Thoracic aorta (tissue), 2 donors: Measurements from ENCODE around the gene EFS. TPM values are rescaled to one million over a fixed set of nuclear protein-coding genes. Genes with fewer than 3 reads are reported as not detected.
"Not testable (repeated sequence)": the region's sequence is repeated elsewhere in the genome, so short reads cannot be mapped to it uniquely, and the experiment has no call there.

ENCODE experiments used
- ATAC-seq: fragments of 150-250 bp; one replicate; pipeline ENCODE4 v1.8.0; 2017; ENCODE audit warnings: low read depth; ENCODE audit not compliant: insufficient number of reproducible peaks, low FRiP score
- DNase-seq: peaks from one replicate; pipeline ENCODE4 v3.0.0-alpha.2; 2020; ENCODE audit warnings: low spot score
- H3K27ac ChIP-seq, 2 donors: fragments of 200-600 bp; sonication (generic); 1 replicate in 1 of 2; 2 replicates in 1 of 2; pipeline ENCODE4 v1.5.1; 2016; ENCODE audit warnings: mild to moderate bottlenecking in 2 of 2, moderate library complexity in 2 of 2
- H3K27me3 ChIP-seq: fragments of 200-600 bp; sonication (generic); replicated peaks from 2 replicates; pipeline ENCODE4 v1.6.0; 2016; ENCODE audit warnings: mild to moderate bottlenecking; ENCODE audit not compliant: insufficient read depth
- H3K36me3 ChIP-seq: fragments of 200-600 bp; sonication (generic); one replicate; pipeline ENCODE4 v1.5.1; 2016
- H3K4me1 ChIP-seq, 2 donors: fragments of 200-600 bp; sonication (generic); 1 replicate in 1 of 2; 2 replicates in 1 of 2; pipeline versions ENCODE4 v1.5.1 to v1.6.0; 2016; ENCODE audit warnings: low read depth in 2 of 2, mild to moderate bottlenecking in 1 of 2; ENCODE audit not compliant: control insufficient read depth in 1 of 2
- H3K4me3 ChIP-seq: fragments of 200-600 bp; sonication (generic); 2 replicates; pipeline ENCODE4 v1.5.1; 2016; ENCODE audit warnings: mild to moderate bottlenecking
- H3K9me3 ChIP-seq: fragments of 200-600 bp; sonication (generic); 2 replicates; pipeline ENCODE4 v1.5.1; 2016
- total RNA-seq, 2 donors: library from RNA; depleted of rRNA; stranded (reverse); fragments of >200 nt; gene quantifications; one replicate each; pipeline versions ENCODE4 v1.1.0 to v1.2.3, GENCODE V29; 2016
- TF ChIP-seq, protein P1 (sequence below): fragments of 200-600 bp; sonication (generic); IDR thresholded peaks from one replicate; pipeline ENCODE4 v1.5.1; 2019; ENCODE audit warnings: antibody characterized with exemption

The EFS gene
- total RNA-seq, 2 donors from 2014 or later, result 23.3 to 38.2 TPM

DNA sequence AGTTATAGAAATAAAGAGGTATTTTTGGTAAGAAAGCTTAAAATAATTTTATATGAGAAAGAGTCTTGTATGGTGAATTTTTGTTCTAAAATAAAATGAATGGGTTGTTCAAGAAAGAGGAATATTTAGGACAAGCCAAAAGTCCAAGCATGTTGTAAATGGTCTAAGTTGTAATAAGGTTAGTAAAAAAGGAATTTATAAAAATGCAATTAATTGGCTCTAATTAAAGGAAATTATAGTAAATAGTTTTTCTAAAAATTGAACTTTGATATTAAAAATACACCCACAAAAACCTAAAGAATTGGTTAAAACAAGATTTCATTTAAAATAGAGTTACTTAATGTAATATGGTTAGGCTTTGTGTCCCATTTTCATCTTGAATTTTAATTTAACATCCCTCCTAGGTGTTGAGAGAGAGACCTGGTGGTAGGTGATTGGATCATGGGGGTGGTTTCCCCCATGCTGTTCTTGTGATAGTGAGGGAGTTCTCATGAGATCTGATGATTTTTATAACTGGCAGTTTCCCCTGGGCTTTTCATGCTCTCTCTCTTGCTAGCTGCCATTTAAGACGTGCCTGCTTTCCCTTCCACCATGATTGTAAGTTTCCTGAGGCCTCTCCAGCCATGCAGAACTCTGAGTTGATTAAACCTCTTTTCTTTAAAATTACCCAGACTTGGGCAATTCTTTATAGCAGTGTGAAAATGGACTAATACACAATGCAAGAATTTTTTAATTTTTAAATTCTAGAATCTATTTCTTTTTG lies 25.3 kb downstream of the EFS start:
- H3K27me3 ChIP-seq, result no peaks in the 10 kb centered on the region
- H3K9me3 ChIP-seq, result no peaks in the 10 kb centered on the region
- H3K4me1 ChIP-seq, result no peaks in the 10 kb centered on the region
- DNase-seq, result no peak
- no peak for ATAC-seq
- TF ChIP-seq, protein P1, sequence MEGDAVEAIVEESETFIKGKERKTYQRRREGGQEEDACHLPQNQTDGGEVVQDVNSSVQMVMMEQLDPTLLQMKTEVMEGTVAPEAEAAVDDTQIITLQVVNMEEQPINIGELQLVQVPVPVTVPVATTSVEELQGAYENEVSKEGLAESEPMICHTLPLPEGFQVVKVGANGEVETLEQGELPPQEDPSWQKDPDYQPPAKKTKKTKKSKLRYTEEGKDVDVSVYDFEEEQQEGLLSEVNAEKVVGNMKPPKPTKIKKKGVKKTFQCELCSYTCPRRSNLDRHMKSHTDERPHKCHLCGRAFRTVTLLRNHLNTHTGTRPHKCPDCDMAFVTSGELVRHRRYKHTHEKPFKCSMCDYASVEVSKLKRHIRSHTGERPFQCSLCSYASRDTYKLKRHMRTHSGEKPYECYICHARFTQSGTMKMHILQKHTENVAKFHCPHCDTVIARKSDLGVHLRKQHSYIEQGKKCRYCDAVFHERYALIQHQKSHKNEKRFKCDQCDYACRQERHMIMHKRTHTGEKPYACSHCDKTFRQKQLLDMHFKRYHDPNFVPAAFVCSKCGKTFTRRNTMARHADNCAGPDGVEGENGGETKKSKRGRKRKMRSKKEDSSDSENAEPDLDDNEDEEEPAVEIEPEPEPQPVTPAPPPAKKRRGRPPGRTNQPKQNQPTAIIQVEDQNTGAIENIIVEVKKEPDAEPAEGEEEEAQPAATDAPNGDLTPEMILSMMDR, result no peak
- H3K4me3 ChIP-seq, result no peak overlapping the region
- no peaks in the 10 kb centered on the region for H3K36me3 ChIP-seq
- H3K27ac ChIP-seq, result no peak overlapping the region

DNA sequence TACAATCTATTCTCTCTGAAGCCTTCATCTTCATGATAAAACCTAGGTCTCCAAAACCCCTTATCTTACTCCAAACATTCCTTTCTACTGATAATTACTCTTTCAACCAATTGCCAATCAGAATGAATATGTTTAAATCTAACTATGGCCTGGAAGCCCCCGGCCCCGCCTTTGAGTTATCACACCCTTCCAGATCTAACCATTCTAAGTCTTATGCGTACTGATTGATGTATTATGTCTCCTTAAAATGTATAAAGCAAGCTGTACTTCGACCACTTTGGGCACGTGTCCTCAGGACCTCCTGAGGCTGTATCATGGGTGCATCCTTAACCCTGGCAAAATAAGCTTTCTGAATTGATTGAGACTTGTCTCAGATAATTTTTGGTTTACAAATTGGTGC lies 29.3 kb downstream of the EFS start:
- Histone ChIP-seq H3K4me1 (no peaks in the 10 kb centered on the region), H3K9me3 (no peaks in the 10 kb centered on the region), H3K36me3 (no peaks in the 10 kb centered on the region), H3K27ac (no peak overlapping the region), H3K27me3 (no peaks in the 10 kb centered on the region), H3K4me3 (no peak overlapping the region)
- TF ChIP-seq, protein P1, result no peak
- DNase-seq (no peak), ATAC-seq (no peak)

DNA sequence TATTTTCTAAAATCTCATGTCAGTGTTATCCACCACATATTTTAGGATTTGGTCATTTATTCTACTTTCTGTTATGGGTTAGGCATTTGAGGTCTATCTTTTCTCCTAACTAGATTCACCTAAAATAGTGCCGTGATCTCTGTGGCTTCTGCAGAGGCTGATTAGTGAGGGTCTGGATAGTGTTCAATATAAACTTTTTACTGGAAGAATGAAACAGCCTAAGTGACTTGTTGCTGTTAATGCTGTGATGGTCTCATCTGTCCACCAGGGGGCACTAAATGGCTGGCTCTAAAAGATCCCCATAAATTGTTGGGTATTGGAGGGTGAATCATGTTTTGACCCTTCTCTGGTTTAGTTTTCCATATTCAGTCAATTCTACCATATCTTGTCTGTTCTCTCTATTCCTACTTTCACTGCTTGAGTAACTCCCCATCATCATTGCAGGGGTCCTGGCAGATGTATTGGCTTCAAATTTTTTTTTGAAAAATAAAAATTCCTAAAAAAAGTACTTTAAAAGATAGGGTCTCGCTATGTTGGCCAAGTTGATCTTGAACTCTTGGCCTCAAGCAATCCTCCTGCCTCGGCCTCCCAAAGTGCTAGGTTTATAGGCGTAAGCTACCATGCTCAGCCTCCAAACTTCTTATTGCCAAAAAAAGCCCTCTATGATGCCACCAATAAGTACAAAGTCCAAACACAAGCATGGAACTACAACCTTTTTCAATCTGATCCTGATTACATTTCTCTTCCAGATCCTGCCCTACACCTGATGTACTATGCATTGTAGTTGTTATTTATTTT lies 36.8 kb downstream of the EFS start:
- H3K27ac ChIP-seq, result no peak overlapping the region
- DNase-seq (no peak), ATAC-seq (peak; percentile 76)
- no peak overlapping the region for H3K4me3 ChIP-seq
- H3K36me3 ChIP-seq, result peaks cover 18% of the 10 kb centered on the region
- TF ChIP-seq, protein P1, result peak; percentile 85
- no peaks in the 10 kb centered on the region for H3K27me3 ChIP-seq
- H3K4me1 ChIP-seq, result peaks cover 0 to under 1% of the 10 kb centered on the region in 2 donors
- no peaks in the 10 kb centered on the region for H3K9me3 ChIP-seq

DNA sequence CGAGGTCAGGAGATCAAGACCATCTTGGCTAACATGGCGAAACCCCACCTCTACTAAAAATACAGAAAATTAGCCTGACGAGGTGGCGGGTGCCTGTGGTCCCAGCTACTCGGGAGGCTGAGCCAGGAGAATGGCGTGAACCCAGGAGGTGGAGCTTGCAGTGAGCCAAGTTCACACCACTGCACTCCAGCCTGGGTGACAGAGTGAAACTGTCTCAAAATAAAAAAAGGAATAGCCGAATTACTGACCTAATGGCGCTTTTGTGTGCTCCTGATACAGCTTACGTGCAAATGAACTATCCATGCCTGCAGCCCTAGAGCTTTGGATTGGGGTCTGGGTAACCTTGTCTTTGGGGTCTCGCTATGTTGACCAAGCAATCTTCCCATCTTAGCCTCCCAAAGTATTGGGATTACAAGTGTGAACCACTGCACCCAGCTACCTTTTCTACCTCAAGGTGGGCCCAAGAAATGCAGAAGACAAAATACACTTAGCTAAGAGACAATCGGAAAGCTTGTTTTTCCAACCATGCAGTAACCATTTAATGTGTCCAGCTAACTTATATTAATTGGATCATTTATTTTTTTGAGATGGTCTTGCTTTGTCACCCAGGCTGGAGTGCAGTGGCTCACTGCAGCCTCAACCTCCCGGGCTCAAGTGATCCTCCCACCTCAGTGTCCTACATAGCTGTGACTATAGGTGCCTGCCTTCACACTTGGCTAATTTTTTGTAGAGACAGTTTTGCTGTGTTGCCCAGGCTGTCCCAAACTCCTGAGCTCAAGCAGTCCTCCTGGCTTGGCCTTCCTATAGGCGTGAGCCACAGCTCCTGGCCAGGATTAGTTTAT lies 38.3 kb downstream of the EFS start:
- Histone ChIP-seq H3K9me3 (no peaks in the 10 kb centered on the region), H3K27me3 (no peaks in the 10 kb centered on the region), H3K27ac (no peak overlapping the region), H3K36me3 (peaks cover 19% of the 10 kb centered on the region), H3K4me3 (no peak overlapping the region), H3K4me1 (peaks cover 8 to 11% of the 10 kb centered on the region in 2 donors)
- DNase-seq (no peak), ATAC-seq (no peak)
- TF ChIP-seq, protein P1, result no peak

DNA sequence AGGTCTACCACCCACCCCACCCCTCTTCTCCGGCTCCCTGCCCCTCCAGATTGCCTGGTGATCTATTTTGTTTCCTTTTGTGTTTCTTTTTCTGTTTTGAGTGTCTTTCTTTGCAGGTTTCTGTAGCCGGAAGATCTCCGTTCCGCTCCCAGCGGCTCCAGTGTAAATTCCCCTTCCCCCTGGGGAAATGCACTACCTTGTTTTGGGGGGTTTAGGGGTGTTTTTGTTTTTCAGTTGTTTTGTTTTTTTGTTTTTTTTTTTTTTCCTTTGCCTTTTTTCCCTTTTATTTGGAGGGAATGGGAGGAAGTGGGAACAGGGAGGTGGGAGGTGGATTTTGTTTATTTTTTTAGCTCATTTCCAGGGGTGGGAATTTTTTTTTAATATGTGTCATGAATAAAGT lies 39.2 kb downstream of the EFS start:
- H3K27me3 ChIP-seq, H3K9me3 ChIP-seq, H3K4me3 ChIP-seq, ATAC-seq, DNase-seq, H3K27ac ChIP-seq: not testable (repeated sequence)
- H3K4me1 ChIP-seq, result peaks cover 8 to 11% of the 10 kb centered on the region in 2 donors
- H3K36me3 ChIP-seq, result peaks cover 19% of the 10 kb centered on the region
